ENCODE results near the gene CDKN3. TPM values are rescaled to one million over a fixed set of nuclear protein-coding genes. Genes with fewer than 3 reads are reported as not detected.
"Not testable (repeated sequence)": the region's sequence is repeated elsewhere in the genome, so short reads cannot be mapped to it uniquely, and the experiment has no call there.

The CDKN3 gene
- polyA plus RNA-seq, 3 donors: 20.3 to 25.6 (median 22.4) TPM

DNA sequence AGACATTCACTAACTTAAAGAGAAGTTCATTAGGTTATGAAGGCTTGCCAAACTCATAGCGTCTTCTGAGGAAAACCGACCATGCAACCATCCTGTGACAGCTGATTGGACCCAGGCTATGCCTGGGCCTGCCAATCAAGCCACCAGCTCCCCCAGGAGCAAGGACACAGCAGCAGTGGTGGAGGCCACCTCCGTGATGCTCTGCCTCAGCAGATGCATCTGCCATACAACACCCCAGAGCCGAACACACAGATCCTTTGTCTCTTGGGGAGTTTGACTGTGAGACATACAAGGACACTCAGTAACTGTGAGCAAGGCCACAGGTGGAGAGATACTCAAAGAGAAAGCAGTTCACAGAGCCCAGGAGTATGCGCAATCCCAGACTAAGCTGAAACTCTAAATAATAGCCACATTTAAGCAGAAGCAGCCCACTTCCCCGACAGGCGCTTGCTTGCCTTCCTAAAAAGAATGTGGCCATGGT is 54.4 kb downstream of the CDKN3 start:
- no peak for DNase-seq

DNA sequence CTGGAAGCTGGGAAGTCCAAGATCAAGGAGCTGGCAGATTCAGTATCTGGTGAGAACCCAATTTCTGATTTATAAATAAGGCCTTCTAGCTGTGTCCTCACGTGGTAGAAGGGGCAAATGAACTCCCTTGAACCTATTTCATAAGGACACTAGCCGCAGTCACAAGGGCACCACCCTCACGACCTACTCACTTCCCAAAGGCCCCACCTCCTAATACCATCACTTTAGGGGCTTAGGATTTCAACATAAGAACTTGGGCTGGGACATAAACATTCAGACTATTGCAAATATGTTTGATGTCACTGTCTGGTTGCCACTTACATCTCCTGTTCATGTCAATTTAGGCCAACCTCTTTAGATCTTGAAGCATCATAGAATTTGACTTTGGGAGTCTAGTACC is 55.2 kb downstream of the CDKN3 start:
- DNase-seq: no peak

DNA sequence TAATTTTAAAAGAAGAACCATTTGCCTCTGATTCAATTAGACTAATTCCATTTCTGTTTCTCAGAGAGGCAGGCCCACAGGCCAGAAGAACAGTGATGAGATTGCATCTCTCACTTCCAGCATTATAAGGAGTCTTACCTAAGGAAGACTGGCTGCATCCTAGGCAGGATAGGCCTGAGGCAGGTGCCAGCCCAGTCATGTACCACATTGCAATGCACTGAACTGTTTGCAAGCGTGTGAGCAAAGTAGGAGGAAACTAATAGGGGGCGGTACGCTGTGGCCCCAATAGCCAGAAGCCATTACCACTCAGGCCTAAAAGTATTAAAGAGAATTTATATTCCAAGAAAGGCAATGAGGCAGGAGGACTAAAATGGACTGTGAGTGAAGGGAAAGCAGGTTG is 56.4 kb downstream of the CDKN3 start:
- no peak for DNase-seq

DNA sequence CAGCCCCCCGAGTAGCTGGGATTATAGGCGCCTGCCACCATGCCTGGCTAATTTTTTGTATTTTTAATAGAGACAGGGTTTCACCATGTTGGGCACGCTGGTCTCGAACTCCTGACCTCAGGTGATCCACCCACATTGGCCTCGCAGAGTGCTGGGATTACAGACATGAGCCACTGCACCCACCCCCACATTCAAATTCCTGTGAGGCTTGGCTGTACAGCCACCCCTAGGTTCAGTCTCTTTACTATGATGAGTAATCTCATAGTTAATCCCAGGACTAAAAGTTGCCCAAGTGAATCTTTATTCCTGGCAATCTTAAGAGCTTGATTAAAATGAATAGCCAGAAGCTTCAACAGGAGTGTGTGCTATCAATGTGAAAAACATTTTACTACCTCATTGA is 57.2 kb downstream of the CDKN3 start:
- not testable (repeated sequence) for DNase-seq

DNA sequence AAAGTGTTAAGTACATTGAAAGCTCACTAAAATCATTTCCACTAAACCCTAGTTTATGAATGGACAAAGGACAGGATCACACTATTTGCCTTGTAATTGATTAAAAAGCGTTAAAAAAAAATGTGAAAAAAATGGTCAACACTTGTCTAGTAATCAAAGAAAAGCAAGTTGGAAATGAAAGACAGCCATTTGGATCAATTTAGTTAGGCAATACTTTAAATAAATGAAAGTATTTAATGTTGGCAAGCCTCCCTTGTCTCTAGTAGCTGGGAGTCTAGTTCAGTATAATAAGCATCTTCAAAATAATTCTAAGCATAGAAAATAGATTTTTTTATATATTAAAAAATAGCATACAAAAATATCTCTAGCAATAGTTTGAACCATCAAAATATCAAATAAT is 58.6 kb downstream of the CDKN3 start:
- no peak for DNase-seq

DNA sequence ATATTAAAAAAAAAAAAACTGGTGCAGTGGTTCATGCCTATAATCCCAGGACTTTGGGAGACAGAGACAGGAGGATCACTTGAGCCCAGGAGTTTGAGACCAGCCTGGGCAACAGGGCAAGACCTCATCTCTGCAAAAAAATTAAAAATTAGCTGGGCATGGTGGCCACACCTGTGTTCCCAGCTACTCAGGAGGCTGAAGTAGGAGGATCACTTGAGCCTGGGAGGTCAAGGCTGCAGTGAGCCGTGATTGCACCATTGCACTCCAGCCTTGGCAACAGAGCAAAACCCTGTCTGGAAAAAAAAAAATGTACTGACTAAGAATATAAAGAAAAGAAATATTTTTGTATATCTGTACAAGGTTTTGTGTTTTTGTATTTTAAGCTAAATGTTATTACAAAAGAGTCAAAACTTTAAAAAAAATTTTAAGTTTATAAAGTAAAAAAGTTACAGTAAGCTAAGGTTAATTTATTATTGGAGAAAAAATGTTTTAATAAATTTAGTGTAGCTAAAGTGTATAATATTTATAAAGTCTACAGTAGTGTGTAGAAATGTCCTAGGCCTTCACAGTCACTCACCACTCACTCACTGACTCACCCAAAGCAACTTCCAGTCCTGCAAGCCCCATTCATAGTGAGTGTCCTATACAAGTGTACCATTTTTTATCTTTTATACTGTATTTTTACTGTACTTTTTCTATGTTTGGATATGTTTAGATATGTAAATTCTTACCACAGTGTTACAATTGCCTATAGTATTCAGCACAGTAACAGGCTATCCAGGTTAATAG is 60.2 kb downstream of the CDKN3 start:
- not testable (repeated sequence) for DNase-seq

DNA sequence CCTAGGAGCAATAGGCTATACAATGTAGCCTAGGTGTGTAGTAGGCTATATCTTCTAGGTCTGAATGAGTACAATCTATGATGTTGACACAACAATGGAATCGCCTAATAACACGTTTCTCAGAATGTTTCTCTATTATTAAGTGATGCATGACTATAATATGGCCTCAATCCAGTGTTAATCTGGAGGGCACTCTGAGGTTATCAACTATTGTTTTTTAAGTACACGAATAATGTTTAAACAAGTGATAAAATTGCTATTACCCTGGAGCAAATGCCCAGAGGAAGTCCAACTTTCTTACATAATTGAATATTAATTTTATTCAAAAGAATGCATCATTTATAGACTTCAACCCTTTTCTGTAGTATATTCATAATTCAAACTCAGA is 60.8 kb downstream of the CDKN3 start:
- DNase-seq: no peak

DNA sequence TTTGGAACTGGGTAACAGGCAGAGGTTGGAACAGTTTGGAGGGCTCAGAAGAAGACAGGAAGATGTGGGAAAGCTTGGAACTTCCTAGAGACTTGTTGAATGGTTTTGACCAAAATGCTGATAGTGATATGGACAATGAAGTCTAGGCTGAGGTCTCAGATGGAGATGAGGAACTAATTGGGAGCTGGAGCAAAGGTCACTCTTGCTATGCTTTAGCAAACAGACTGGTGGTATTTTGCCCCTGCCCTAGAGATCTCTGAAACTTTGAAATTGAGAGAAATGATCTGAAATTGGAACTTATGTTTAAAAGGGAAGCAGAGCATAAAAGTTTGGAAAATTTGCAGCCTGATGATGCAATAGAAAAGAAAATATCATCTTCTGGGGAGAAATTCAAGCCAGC is 61.7 kb downstream of the CDKN3 start:
- not testable (repeated sequence) for DNase-seq

DNA sequence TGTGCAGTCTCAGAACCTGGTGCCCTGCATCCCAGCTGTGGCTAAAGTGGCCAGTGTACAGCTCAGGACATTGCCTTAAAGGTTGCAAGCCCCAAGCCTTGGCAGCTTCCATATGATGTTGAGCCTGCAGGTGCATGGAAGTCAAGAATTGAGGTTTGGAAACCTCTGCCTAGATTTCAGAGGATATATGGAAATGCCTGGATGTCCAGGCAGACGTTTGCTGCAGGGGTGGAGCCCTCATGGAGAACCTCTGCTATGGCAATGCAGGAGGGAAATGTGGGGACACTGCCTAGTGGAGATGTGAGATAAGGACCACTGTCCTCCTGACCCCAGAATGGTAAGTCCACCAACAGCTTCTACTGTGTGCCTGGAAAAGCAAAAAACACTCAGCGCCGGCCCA is 62.3 kb downstream of the CDKN3 start:
- DNase-seq: no peak

DNA sequence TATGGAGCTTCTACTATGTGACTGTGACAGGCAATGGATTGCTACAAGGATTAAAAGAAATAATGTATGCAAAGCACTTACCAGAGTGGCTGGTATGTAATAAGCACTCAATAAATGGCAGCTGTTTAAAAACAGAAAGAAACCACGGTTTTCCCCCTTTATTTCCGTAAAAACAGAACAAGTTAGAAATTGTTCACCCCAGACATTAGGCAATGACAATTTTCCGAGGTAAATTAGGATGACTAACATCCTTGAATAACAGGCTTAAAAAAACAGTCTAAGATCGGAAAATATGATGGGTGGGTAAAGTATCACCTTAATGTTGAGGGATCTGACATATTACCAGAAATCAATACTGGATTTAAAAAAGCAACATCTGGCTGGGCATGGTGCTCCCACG is 65.2 kb downstream of the CDKN3 start:
- no peak for DNase-seq

DNA sequence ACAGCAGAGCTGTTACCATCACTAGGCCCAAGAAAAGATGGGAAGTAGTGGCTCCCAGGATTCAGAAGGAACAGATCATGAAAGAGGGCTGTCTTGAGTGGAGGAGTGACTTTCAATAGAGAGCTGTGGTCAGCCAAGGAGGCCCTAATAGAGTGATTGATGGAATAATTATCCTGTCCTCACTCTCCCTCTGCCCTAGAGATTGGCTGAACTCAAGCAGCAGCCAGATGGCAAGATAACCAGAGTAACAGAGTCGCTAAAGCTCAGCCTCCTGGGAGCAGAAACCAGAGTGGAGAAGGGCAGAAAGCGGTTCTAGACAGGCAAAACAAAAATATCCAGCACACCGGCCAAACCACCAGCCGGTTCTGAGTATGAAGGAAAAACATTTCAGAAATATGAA is 68.8 kb downstream of the CDKN3 start:
- DNase-seq: no peak

DNA sequence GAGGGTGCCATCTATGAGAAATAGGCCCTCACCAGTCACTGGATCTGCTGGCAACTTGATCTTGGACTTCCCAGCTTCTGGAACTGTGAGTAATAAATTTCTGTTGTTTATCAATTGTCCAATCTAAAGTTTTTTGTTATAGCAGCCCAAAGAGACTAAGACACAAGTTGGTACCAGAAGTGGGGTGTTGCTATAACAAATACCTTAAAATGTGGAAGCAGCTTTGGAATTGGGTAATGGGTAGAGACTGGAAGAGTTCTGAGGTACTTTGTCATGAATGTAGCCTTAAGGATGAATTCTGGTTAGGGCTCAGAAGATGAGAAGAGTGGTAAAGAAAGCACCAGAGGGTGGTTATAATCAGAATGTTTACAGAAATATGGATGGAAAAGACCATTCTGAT is 70.5 kb downstream of the CDKN3 start:
- DNase-seq: no peak

Other genes starting within 250 kb of the CDKN3 start
- gene CNIH1, start 44.4 kb downstream of the CDKN3 start, polyA plus RNA-seq (ENCODE audit: insufficient read length in 3 of 3): 100 to 1,000 TPM; 114 to 128 (median 127) TPM
- 10 to 100 TPM; 79.2 to 88.7 (median 88.0) TPM for gene GMFB, start 92.0 kb downstream of the CDKN3 start, polyA plus RNA-seq (ENCODE audit: insufficient read length in 3 of 3)
- 10 to 100 TPM; 24.9 to 30.0 (median 29.5) TPM for gene CGRRF1, start 112.9 kb downstream of the CDKN3 start, polyA plus RNA-seq (ENCODE audit: insufficient read length in 3 of 3)
- 10 to 100 TPM in 2 of 3 donors, 1 to 10 TPM in 1; 8.3 to 12.8 (median 11.9) TPM for gene SAMD4A, start 170.1 kb downstream of the CDKN3 start, polyA plus RNA-seq (ENCODE audit: insufficient read length in 3 of 3)

Measured in renal pelvis (tissue), 4 donors.